Midbrain (tissue), 1 donor: Measurements from ENCODE around the gene MAOA.
"Not testable (repeated sequence)": the region's sequence is repeated elsewhere in the genome, so short reads cannot be mapped to it uniquely, and the experiment has no call there.

Experiments
- DNase-seq: peaks from one replicate; lab custom pipeline; 2025; lab: John Stamatoyannopoulos, UW

The MAOA gene

GRCh38 chrX:43718081-43718480 lies 62.0 kb downstream of the MAOA start:
- no peak for DNase-seq

- no peak for DNase-seq
Observed at GRCh38 chrX:43718546-43718945, 62.4 kb downstream of the MAOA start.

- no peak for DNase-seq
Observed at GRCh38 chrX:43718956-43719355, 62.9 kb downstream of the MAOA start.

- DNase-seq, result no peak
Observed at GRCh38 chrX:43720082-43720481, 64.0 kb downstream of the MAOA start.

- no peak for DNase-seq
Observed at GRCh38 chrX:43720961-43721360, 64.9 kb downstream of the MAOA start.

GRCh38 chrX:43725227-43725626 lies 69.1 kb downstream of the MAOA start:
- not testable (repeated sequence) for DNase-seq

- DNase-seq, result not testable (repeated sequence)
Observed at GRCh38 chrX:43727254-43727653, 71.2 kb downstream of the MAOA start.

- no peak for DNase-seq
Observed at GRCh38 chrX:43728002-43728401, 71.9 kb downstream of the MAOA start.

- DNase-seq, result no peak
Observed at GRCh38 chrX:43728966-43729365, 72.9 kb downstream of the MAOA start.

GRCh38 chrX:43731086-43731485 lies 75.0 kb downstream of the MAOA start:
- DNase-seq, result no peak

GRCh38 chrX:43733699-43734098 lies 77.6 kb downstream of the MAOA start:
- no peak for DNase-seq

GRCh38 chrX:43734444-43734843 lies 78.3 kb downstream of the MAOA start:
- no peak for DNase-seq

- no peak for DNase-seq
Observed at GRCh38 chrX:43735534-43735933, 79.4 kb downstream of the MAOA start.

- no peak for DNase-seq
Observed at GRCh38 chrX:43735957-43736356, 79.9 kb downstream of the MAOA start.

- no peak for DNase-seq
Observed at GRCh38 chrX:43741843-43742573, 85.9 kb downstream of the MAOA start.

GRCh38 chrX:43743100-43743822 lies 87.2 kb downstream of the MAOA start:
- no peak for DNase-seq

- no peak for DNase-seq
Observed at GRCh38 chrX:43744284-43744683, 88.2 kb downstream of the MAOA start.

- DNase-seq, result no peak
Observed at GRCh38 chrX:43745938-43746721, 90.0 kb downstream of the MAOA start.

- DNase-seq, result no peak
Observed at GRCh38 chrX:43747476-43747875, 91.4 kb downstream of the MAOA start.

- DNase-seq, result peak; percentile 21
Observed at GRCh38 chrX:43750248-43750676, 94.2 kb downstream of the MAOA start.

GRCh38 chrX:43753637-43754036 lies 97.5 kb downstream of the MAOA start:
- DNase-seq, result no peak

GRCh38 chrX:43756076-43756475 lies 100.0 kb downstream of the MAOA start:
- DNase-seq, result no peak

- DNase-seq, result no peak
Observed at GRCh38 chrX:43758044-43758443, 101.9 kb downstream of the MAOA start.
